ENCODE results near the gene NREP.

The NREP gene

GRCh38 chr5:111739416-111739815, 17.6 kb downstream of the NREP start:
- Histone ChIP-seq H3K4me3 (no peak overlapping the region), H3K27ac (no peak overlapping the region)
- TF ChIP-seq, protein P1, sequence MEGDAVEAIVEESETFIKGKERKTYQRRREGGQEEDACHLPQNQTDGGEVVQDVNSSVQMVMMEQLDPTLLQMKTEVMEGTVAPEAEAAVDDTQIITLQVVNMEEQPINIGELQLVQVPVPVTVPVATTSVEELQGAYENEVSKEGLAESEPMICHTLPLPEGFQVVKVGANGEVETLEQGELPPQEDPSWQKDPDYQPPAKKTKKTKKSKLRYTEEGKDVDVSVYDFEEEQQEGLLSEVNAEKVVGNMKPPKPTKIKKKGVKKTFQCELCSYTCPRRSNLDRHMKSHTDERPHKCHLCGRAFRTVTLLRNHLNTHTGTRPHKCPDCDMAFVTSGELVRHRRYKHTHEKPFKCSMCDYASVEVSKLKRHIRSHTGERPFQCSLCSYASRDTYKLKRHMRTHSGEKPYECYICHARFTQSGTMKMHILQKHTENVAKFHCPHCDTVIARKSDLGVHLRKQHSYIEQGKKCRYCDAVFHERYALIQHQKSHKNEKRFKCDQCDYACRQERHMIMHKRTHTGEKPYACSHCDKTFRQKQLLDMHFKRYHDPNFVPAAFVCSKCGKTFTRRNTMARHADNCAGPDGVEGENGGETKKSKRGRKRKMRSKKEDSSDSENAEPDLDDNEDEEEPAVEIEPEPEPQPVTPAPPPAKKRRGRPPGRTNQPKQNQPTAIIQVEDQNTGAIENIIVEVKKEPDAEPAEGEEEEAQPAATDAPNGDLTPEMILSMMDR (IDR thresholded peaks at IDR 0.05), result no peak
- no peak for DNase-seq (ENCODE audit: low spot score)

- TF ChIP-seq, protein P1 (IDR thresholded peaks at IDR 0.05), result no peak
- H3K27ac ChIP-seq, result no peak overlapping the region
Measured at GRCh38 chr5:111738118-111738517, 18.9 kb downstream of the NREP start.

DNA sequence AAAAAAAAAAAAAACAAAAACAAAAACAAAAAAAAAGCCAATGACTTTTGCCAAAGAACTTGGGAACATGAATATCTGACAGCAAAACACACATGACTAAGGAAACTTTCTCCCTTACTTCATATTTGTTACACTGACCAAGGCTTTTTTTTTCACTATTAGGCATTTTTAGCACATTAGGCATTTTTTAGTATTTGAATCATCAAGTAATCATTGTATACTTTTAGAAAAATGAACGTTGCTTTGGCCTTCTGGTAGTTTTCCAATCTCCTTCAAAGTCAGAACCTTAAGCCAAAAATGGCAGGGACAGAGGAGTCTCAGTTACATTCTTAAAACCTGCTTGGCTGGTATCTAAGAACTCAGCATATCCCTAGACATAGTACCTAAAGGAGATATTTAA, 19.3 kb downstream of the NREP start:
- H3K4me3 ChIP-seq, result no peak overlapping the region
- DNase-seq (ENCODE audit: low spot score), result no peak
- H3K27ac ChIP-seq, result no peak overlapping the region
- TF ChIP-seq, protein P1 (IDR thresholded peaks at IDR 0.05), result no peak

More at GRCh38 chr5:111738118-111738517, 18.9 kb downstream of the NREP start:
- H3K4me3 ChIP-seq, result no peak overlapping the region
- no peak for DNase-seq (ENCODE audit: low spot score)

GRCh38 chr5:111735583-111736270, 21.3 kb downstream of the NREP start:
- TF ChIP-seq, protein P1 (IDR thresholded peaks at IDR 0.05), result no peak
- H3K27ac ChIP-seq, result no peak overlapping the region
- DNase-seq (ENCODE audit: low spot score), result no peak
- H3K4me3 ChIP-seq, result no peak overlapping the region

DNA sequence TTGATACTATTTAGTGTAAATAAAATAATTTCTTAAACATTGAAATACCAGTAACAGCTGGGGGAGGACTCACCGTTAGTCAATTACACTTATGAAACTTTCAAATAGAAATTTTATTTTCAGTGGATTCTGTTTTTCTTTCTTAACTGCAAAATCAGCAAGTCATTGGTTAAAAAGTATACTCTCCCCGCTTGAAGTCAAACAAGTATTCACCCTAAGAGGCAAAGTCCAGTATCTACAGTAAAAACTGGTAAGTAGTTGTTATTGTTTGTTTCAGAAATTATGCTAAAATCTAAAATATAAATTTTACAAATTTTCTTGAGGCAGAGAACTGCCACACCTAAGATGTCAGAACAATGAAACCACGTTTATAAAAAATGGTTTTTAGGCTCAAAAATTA, 22.4 kb downstream of the NREP start:
- TF ChIP-seq, protein P1 (IDR thresholded peaks at IDR 0.05), result no peak
- no peak for DNase-seq (ENCODE audit: low spot score)
- Histone ChIP-seq H3K27ac (peak overlapping the region in 1 of 2 donors; percentile 47), H3K4me3 (no peak overlapping the region)

DNA sequence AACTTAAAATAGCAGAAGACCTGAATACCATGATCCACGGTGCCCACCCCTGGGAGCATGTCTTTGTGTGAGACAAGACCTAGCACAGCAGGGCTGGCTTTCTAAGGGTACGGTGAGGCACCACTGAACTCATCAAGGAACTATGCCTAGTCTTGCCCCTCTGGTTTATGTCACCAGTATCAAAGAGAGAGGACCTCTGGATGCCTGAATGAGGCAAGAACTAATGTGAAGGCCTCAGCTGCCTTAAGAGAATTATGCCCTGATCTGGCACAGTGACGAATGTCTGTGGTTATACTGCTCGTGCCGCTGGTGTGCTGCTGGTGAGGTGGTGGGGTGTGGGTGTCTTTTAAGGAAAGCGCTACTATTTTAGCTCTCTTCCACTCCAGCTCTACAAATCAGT, 23.0 kb downstream of the NREP start:
- Histone ChIP-seq H3K27ac (peak overlapping the region; percentile 47 to 59), H3K4me3 (no peak overlapping the region)
- no peak for DNase-seq (ENCODE audit: low spot score)
- TF ChIP-seq, protein P1 (IDR thresholded peaks at IDR 0.05), result no peak

DNA sequence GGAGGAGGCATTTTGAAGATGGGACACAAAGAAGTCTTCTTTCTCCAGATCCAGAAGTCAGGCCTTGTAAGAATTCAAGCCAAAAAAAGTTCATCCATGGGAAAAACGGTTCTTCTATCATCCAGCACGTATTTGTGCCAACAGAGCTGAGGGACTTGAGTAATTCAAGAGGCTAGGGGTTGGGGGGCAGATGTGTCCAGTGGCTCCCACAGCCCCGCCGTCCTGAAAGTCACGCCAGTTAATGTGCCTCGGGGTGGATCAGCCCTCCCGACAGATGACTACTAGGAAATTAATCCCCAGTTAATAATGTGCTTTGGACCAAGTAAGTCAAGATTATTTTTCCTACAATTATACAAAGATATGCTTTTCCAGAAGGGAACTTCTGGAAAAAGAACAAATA, 23.4 kb downstream of the NREP start:
- Histone ChIP-seq H3K27ac (peak overlapping the region; percentile 47 to 59), H3K4me3 (no peak overlapping the region)
- no peak for DNase-seq (ENCODE audit: low spot score)
- TF ChIP-seq, protein P1 (IDR thresholded peaks at IDR 0.05), result no peak
